Endothelial cell of umbilical vein (primary cell): ENCODE data around the gene GPD2. TPM values are rescaled to one million over a fixed set of nuclear protein-coding genes. Genes with fewer than 3 reads are reported as not detected.

Source experiments
- BruUV-seq: library from RNA; stranded (reverse); fragments of 400-500 nt; replicated peaks from 2 replicates; lab custom pipeline; 2021; lab: Mats Ljungman, UMichigan
- CTCF ChIA-PET: fragments of 300-600, 350-600 bp; sonication (Branson Sonifier 250); formaldehyde crosslinking; loops from one replicate; lab custom pipeline; 2021; ENCODE audit warnings: antibody characterized with exemption, inconsistent platforms; lab: Charles Lee
- POLR2A ChIA-PET: fragments of 300-600, 350-600 bp; sonication (Branson Sonifier 250); formaldehyde crosslinking; loops from one replicate; lab custom pipeline; 2021; ENCODE audit warnings: antibody characterized with exemption, inconsistent platforms; lab: Charles Lee
- DNase-seq: peaks from one replicate; pipeline ENCODE4 v3.0.0-alpha.2; 2011; ENCODE audit warnings: low read depth, low spot score
- FAIRE-seq: peaks from 2 replicates; lab custom pipeline; 2011; peaks lifted over from hg19 to GRCh38; lab: Jason Lieb, UNC
- H2AFZ ChIP-seq: 2 replicates; pipeline ENCODE4 v1.6.0; 2012; ENCODE audit warnings: low read depth, low read length, control low read depth, inconsistent platforms
- H3K27ac ChIP-seq: 2 replicates; pipeline ENCODE4 v1.5.1; 2011; ENCODE audit warnings: low read depth, mild to moderate bottlenecking, control low read depth, low read length, moderate library complexity; ENCODE audit not compliant: insufficient read depth
- H3K27me3 ChIP-seq, 2 experiments: 2 replicates each; pipeline versions ENCODE4 v1.6.0 to v1.6.1; 2011; ENCODE audit warnings: low read length in 2 of 2, mixed read lengths in 1 of 2; ENCODE audit not compliant: control insufficient read depth in 2 of 2, insufficient read depth in 2 of 2
- H3K36me3 ChIP-seq, 2 experiments: 2 replicates in 1 of 2; 3 replicates in 1 of 2; pipeline ENCODE4 v1.5.1; 2011; ENCODE audit warnings: low read length in 2 of 2, mild to moderate bottlenecking in 1 of 2, moderate library complexity in 1 of 2; ENCODE audit not compliant: control insufficient read depth in 2 of 2, insufficient read depth in 2 of 2; ENCODE audit errors: extremely low read depth in 1 of 2
- H3K4me1 ChIP-seq: 3 replicates; pipeline ENCODE4 v1.5.1; 2011; ENCODE audit warnings: mild to moderate bottlenecking, low read length; ENCODE audit not compliant: control insufficient read depth, insufficient read depth; ENCODE audit errors: extremely low read depth
- H3K4me2 ChIP-seq: 2 replicates; pipeline ENCODE4 v1.6.1; 2011; ENCODE audit warnings: low read length, control low read depth, mixed read lengths; ENCODE audit not compliant: insufficient read depth
- H3K4me3 ChIP-seq, 3 experiments: fragments of 200-600 bp in 1 of 3; sonication (generic), shearing (Covaris generic) in 1 of 3; replicated peaks in 1 of 3; 2 replicates each; pipeline ENCODE4 v1.5.1; 2011 to 2016; ENCODE audit warnings: control low read depth in 3 of 3, low read length in 3 of 3, mild to moderate bottlenecking in 2 of 3, inconsistent platforms in 1 of 3, low read depth in 1 of 3, moderate library complexity in 1 of 3; ENCODE audit not compliant: insufficient read depth in 1 of 3
- H3K79me2 ChIP-seq: 2 replicates; pipeline ENCODE4 v1.6.0; 2012; ENCODE audit warnings: low read length, inconsistent platforms; ENCODE audit not compliant: control insufficient read depth, insufficient read depth
- H3K9ac ChIP-seq: replicated peaks from 2 replicates; pipeline ENCODE3; 2011; ENCODE audit warnings: low read length, control low read depth; ENCODE audit not compliant: insufficient read depth; ENCODE audit errors: extremely low read depth
- H3K9me1 ChIP-seq: replicated peaks from 3 replicates; pipeline ENCODE4 v1.6.0; 2011; ENCODE audit warnings: mild to moderate bottlenecking, low read length; ENCODE audit not compliant: control insufficient read depth, insufficient read depth; ENCODE audit errors: extremely low read depth
- H3K9me3 ChIP-seq: replicated peaks from 2 replicates; pipeline ENCODE4 v1.5.1; 2012; ENCODE audit warnings: low read length, inconsistent platforms; ENCODE audit not compliant: control insufficient read depth, insufficient read depth
- H4K20me1 ChIP-seq: replicated peaks from 2 replicates; pipeline ENCODE3; 2011; ENCODE audit warnings: mild to moderate bottlenecking, low read length; ENCODE audit not compliant: control insufficient read depth, insufficient read depth; ENCODE audit errors: extremely low read depth
- EZH2 ChIP-seq: IDR thresholded peaks from 2 replicates; pipeline ENCODE4 v1.6.1; 2012; ENCODE audit warnings: borderline replicate concordance, low read depth, mild to moderate bottlenecking, moderate library complexity, low read length, inconsistent platforms; ENCODE audit not compliant: severe bottlenecking
- GATA2 ChIP-seq: IDR thresholded peaks from 2 replicates; pipeline ENCODE4 v1.7.0; 2011; ENCODE audit warnings: low read depth, mild to moderate bottlenecking, moderate library complexity, mixed read lengths, low read length; ENCODE audit not compliant: insufficient read length, insufficient read depth
- JUN ChIP-seq: IDR thresholded peaks from 2 replicates; pipeline ENCODE4 v1.6.1; 2011; ENCODE audit warnings: borderline replicate concordance, low read depth; ENCODE audit not compliant: insufficient read length, insufficient read depth
- MYC ChIP-seq: IDR thresholded peaks from one replicate; pipeline ENCODE4 v1.6.1; 2011; ENCODE audit warnings: mild to moderate bottlenecking, low read depth, low read length
- POLR2A ChIP-seq: IDR thresholded peaks from 2 replicates; pipeline ENCODE4 v1.6.1; 2012; ENCODE audit warnings: low read depth, mild to moderate bottlenecking, control low read depth, low read length
- POLR2AphosphoS5 ChIP-seq: IDR thresholded peaks from 2 replicates; pipeline ENCODE4 v1.6.1; 2012; ENCODE audit warnings: low read depth, mild to moderate bottlenecking, control low read depth, low read length, moderate library complexity; ENCODE audit not compliant: insufficient read depth
- dilution Hi-C: fragments of 300-500 bp; cut with MboI; formaldehyde crosslinking; loops from one replicate; pipeline ENCODE4 v1.15.0; 2019; ENCODE audit warnings: low sequenced_read_pairs; ENCODE audit not compliant: extremely low pct_ligation_motif_present
- intact Hi-C: fragments of 100-400 bp; cut with micrococcal nuclease; formaldehyde crosslinking; loops from one replicate; pipeline ENCODE4 v1.10.0; 2022
- polyA plus RNA-seq, 4 experiments: library from polyadenylated mRNA; depleted of rRNA in 3 of 4; stranded (reverse) in 3 of 4; unstranded in 1 of 4; fragments of >200 nt; gene quantifications; 2 replicates each; pipeline versions ENCODE4 v1.2.1 to v1.2.3, GENCODE V29; 2011 to 2012; ENCODE audit warnings: missing spikeins in 1 of 4
- total RNA-seq: library from RNA; stranded (reverse); gene quantifications from 2 replicates; pipeline ENCODE4 v1.2.3, GENCODE V29; 2021
- TF ChIP-seq, protein P1 (sequence below), 2 donors: IDR thresholded peaks; 1 replicate in 1 of 2; 2 replicates in 1 of 2; pipeline ENCODE4 v1.5.1; 2011; ENCODE audit warnings: low read length in 2 of 2, mild to moderate bottlenecking in 2 of 2, moderate library complexity in 2 of 2, control low read depth in 1 of 2, inconsistent platforms in 1 of 2, low read depth in 1 of 2; ENCODE audit not compliant: insufficient read depth in 1 of 2; ENCODE audit errors: extremely low read depth in 1 of 2
- TF ChIP-seq, protein P2 (sequence below): IDR thresholded peaks from 2 replicates; pipeline ENCODE4 v1.6.1; 2011; ENCODE audit not compliant: insufficient read depth, insufficient read length

The GPD2 gene
- total and polyA plus RNA-seq, 2 donors (not counting 3 experiments of a cell fraction or from before 2014, with no cell fraction given) = 6.6 to 37.0 TPM

GRCh38 chr2:156473445-156473844 lies 37.3 kb downstream of the GPD2 start:
- FAIRE-seq (no peak), DNase-seq (no peak)
- H3K36me3 ChIP-seq = peaks cover 0 to 2% of the 10 kb centered on the region in 2 experiments
- no peak overlapping the region for H3K27ac ChIP-seq
- H4K20me1 ChIP-seq = no peaks in the 10 kb centered on the region
- H3K79me2 ChIP-seq = peaks cover 1% of the 10 kb centered on the region
- H3K27me3 ChIP-seq = no peaks in the 10 kb centered on the region
- H3K9me3 ChIP-seq = no peaks in the 10 kb centered on the region
- H2AFZ ChIP-seq = no peak overlapping the region
- H3K4me3 ChIP-seq = no peak overlapping the region
- ChIA-PET CTCF (no interaction called here), POLR2A (no interaction called here)
- no TSS peak for BruUV-seq
- intact Hi-C loops (no loop called here), dilution Hi-C loops (no loop called here)
- no peaks in the 10 kb centered on the region for H3K4me1 ChIP-seq
- H3K9ac ChIP-seq = no peak overlapping the region
- no peak overlapping the region for H3K4me2 ChIP-seq
- TF ChIP-seq MYC (no peak), POLR2AphosphoS5 (no peak), EZH2 (no peak), POLR2A (no peak), JUN (no peak), GATA2 (no peak)
- TF ChIP-seq, protein P1, sequence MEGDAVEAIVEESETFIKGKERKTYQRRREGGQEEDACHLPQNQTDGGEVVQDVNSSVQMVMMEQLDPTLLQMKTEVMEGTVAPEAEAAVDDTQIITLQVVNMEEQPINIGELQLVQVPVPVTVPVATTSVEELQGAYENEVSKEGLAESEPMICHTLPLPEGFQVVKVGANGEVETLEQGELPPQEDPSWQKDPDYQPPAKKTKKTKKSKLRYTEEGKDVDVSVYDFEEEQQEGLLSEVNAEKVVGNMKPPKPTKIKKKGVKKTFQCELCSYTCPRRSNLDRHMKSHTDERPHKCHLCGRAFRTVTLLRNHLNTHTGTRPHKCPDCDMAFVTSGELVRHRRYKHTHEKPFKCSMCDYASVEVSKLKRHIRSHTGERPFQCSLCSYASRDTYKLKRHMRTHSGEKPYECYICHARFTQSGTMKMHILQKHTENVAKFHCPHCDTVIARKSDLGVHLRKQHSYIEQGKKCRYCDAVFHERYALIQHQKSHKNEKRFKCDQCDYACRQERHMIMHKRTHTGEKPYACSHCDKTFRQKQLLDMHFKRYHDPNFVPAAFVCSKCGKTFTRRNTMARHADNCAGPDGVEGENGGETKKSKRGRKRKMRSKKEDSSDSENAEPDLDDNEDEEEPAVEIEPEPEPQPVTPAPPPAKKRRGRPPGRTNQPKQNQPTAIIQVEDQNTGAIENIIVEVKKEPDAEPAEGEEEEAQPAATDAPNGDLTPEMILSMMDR (IDR thresholded peaks at IDR 0.05; ENCODE audit: extremely low read depth in 1 of 2, insufficient read depth in 1 of 2, low read depth in 1 of 2, low read length in 2 of 2) = no peak
- TF ChIP-seq, protein P2, sequence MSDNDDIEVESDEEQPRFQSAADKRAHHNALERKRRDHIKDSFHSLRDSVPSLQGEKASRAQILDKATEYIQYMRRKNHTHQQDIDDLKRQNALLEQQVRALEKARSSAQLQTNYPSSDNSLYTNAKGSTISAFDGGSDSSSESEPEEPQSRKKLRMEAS = no peak
- H3K9me1 ChIP-seq = no peaks in the 10 kb centered on the region
